Endothelial cell of umbilical vein (primary cell): Measurements from ENCODE around the gene DAPK2. TPM values are rescaled to one million over a fixed set of nuclear protein-coding genes. Genes with fewer than 3 reads are reported as not detected.

Experiments used
- BruUV-seq: library from RNA; stranded (reverse); fragments of 400-500 nt; replicated peaks from 2 replicates; lab custom pipeline; 2021; lab: Mats Ljungman, UMichigan
- CTCF ChIA-PET: fragments of 300-600, 350-600 bp; sonication (Branson Sonifier 250); formaldehyde crosslinking; loops from one replicate; lab custom pipeline; 2021; ENCODE audit warnings: antibody characterized with exemption, inconsistent platforms; lab: Charles Lee
- POLR2A ChIA-PET: fragments of 300-600, 350-600 bp; sonication (Branson Sonifier 250); formaldehyde crosslinking; loops from one replicate; lab custom pipeline; 2021; ENCODE audit warnings: antibody characterized with exemption, inconsistent platforms; lab: Charles Lee
- DNase-seq: peaks from one replicate; pipeline ENCODE4 v3.0.0-alpha.2; 2011; ENCODE audit warnings: low read depth, low spot score
- FAIRE-seq: peaks from 2 replicates; lab custom pipeline; 2011; peaks lifted over from hg19 to GRCh38; lab: Jason Lieb, UNC
- H2AFZ ChIP-seq: 2 replicates; pipeline ENCODE4 v1.6.0; 2012; ENCODE audit warnings: low read depth, low read length, control low read depth, inconsistent platforms
- H3K27ac ChIP-seq: 2 replicates; pipeline ENCODE4 v1.5.1; 2011; ENCODE audit warnings: low read depth, mild to moderate bottlenecking, control low read depth, low read length, moderate library complexity; ENCODE audit not compliant: insufficient read depth
- H3K27me3 ChIP-seq, 2 experiments: 2 replicates each; pipeline versions ENCODE4 v1.6.0 to v1.6.1; 2011; ENCODE audit warnings: low read length in 2 of 2, mixed read lengths in 1 of 2; ENCODE audit not compliant: control insufficient read depth in 2 of 2, insufficient read depth in 2 of 2
- H3K36me3 ChIP-seq, 2 experiments: 2 replicates in 1 of 2; 3 replicates in 1 of 2; pipeline ENCODE4 v1.5.1; 2011; ENCODE audit warnings: low read length in 2 of 2, mild to moderate bottlenecking in 1 of 2, moderate library complexity in 1 of 2; ENCODE audit not compliant: control insufficient read depth in 2 of 2, insufficient read depth in 2 of 2; ENCODE audit errors: extremely low read depth in 1 of 2
- H3K4me1 ChIP-seq: 3 replicates; pipeline ENCODE4 v1.5.1; 2011; ENCODE audit warnings: mild to moderate bottlenecking, low read length; ENCODE audit not compliant: control insufficient read depth, insufficient read depth; ENCODE audit errors: extremely low read depth
- H3K4me2 ChIP-seq: 2 replicates; pipeline ENCODE4 v1.6.1; 2011; ENCODE audit warnings: low read length, control low read depth, mixed read lengths; ENCODE audit not compliant: insufficient read depth
- H3K4me3 ChIP-seq, 3 experiments: fragments of 200-600 bp in 1 of 3; sonication (generic), shearing (Covaris generic) in 1 of 3; replicated peaks in 1 of 3; 2 replicates each; pipeline ENCODE4 v1.5.1; 2011 to 2016; ENCODE audit warnings: control low read depth in 3 of 3, low read length in 3 of 3, mild to moderate bottlenecking in 2 of 3, inconsistent platforms in 1 of 3, low read depth in 1 of 3, moderate library complexity in 1 of 3; ENCODE audit not compliant: insufficient read depth in 1 of 3
- H3K79me2 ChIP-seq: 2 replicates; pipeline ENCODE4 v1.6.0; 2012; ENCODE audit warnings: low read length, inconsistent platforms; ENCODE audit not compliant: control insufficient read depth, insufficient read depth
- H3K9ac ChIP-seq: replicated peaks from 2 replicates; pipeline ENCODE3; 2011; ENCODE audit warnings: low read length, control low read depth; ENCODE audit not compliant: insufficient read depth; ENCODE audit errors: extremely low read depth
- H3K9me1 ChIP-seq: replicated peaks from 3 replicates; pipeline ENCODE4 v1.6.0; 2011; ENCODE audit warnings: mild to moderate bottlenecking, low read length; ENCODE audit not compliant: control insufficient read depth, insufficient read depth; ENCODE audit errors: extremely low read depth
- H3K9me3 ChIP-seq: replicated peaks from 2 replicates; pipeline ENCODE4 v1.5.1; 2012; ENCODE audit warnings: low read length, inconsistent platforms; ENCODE audit not compliant: control insufficient read depth, insufficient read depth
- H4K20me1 ChIP-seq: replicated peaks from 2 replicates; pipeline ENCODE3; 2011; ENCODE audit warnings: mild to moderate bottlenecking, low read length; ENCODE audit not compliant: control insufficient read depth, insufficient read depth; ENCODE audit errors: extremely low read depth
- CTCF ChIP-seq, 2 donors: IDR thresholded peaks; 1 replicate in 1 of 2; 2 replicates in 1 of 2; pipeline ENCODE4 v1.5.1; 2011; ENCODE audit warnings: low read length in 2 of 2, mild to moderate bottlenecking in 2 of 2, moderate library complexity in 2 of 2, control low read depth in 1 of 2, inconsistent platforms in 1 of 2, low read depth in 1 of 2; ENCODE audit not compliant: insufficient read depth in 1 of 2; ENCODE audit errors: extremely low read depth in 1 of 2
- EZH2 ChIP-seq: IDR thresholded peaks from 2 replicates; pipeline ENCODE4 v1.6.1; 2012; ENCODE audit warnings: borderline replicate concordance, low read depth, mild to moderate bottlenecking, moderate library complexity, low read length, inconsistent platforms; ENCODE audit not compliant: severe bottlenecking
- FOS ChIP-seq: IDR thresholded peaks from 2 replicates; pipeline ENCODE4 v1.6.1; 2011; ENCODE audit warnings: mild to moderate bottlenecking, low read length, moderate library complexity, borderline replicate concordance; ENCODE audit not compliant: insufficient read depth
- GATA2 ChIP-seq: IDR thresholded peaks from 2 replicates; pipeline ENCODE4 v1.7.0; 2011; ENCODE audit warnings: low read depth, mild to moderate bottlenecking, moderate library complexity, mixed read lengths, low read length; ENCODE audit not compliant: insufficient read length, insufficient read depth
- JUN ChIP-seq: IDR thresholded peaks from 2 replicates; pipeline ENCODE4 v1.6.1; 2011; ENCODE audit warnings: borderline replicate concordance, low read depth; ENCODE audit not compliant: insufficient read length, insufficient read depth
- MYC ChIP-seq: IDR thresholded peaks from one replicate; pipeline ENCODE4 v1.6.1; 2011; ENCODE audit warnings: mild to moderate bottlenecking, low read depth, low read length
- POLR2A ChIP-seq: IDR thresholded peaks from 2 replicates; pipeline ENCODE4 v1.6.1; 2012; ENCODE audit warnings: low read depth, mild to moderate bottlenecking, control low read depth, low read length
- POLR2AphosphoS5 ChIP-seq: IDR thresholded peaks from 2 replicates; pipeline ENCODE4 v1.6.1; 2012; ENCODE audit warnings: low read depth, mild to moderate bottlenecking, control low read depth, low read length, moderate library complexity; ENCODE audit not compliant: insufficient read depth
- dilution Hi-C: fragments of 300-500 bp; cut with MboI; formaldehyde crosslinking; loops from one replicate; pipeline ENCODE4 v1.15.0; 2019; ENCODE audit warnings: low sequenced_read_pairs; ENCODE audit not compliant: extremely low pct_ligation_motif_present
- intact Hi-C: fragments of 100-400 bp; cut with micrococcal nuclease; formaldehyde crosslinking; loops from one replicate; pipeline ENCODE4 v1.10.0; 2022
- polyA plus RNA-seq, 4 experiments: library from polyadenylated mRNA; depleted of rRNA in 3 of 4; stranded (reverse) in 3 of 4; unstranded in 1 of 4; fragments of >200 nt; gene quantifications; 2 replicates each; pipeline versions ENCODE4 v1.2.1 to v1.2.3, GENCODE V29; 2011 to 2012; ENCODE audit warnings: missing spikeins in 1 of 4
- total RNA-seq: library from RNA; stranded (reverse); gene quantifications from 2 replicates; pipeline ENCODE4 v1.2.3, GENCODE V29; 2021

DAPK2 gene
- total and polyA plus RNA-seq, 2 donors (not counting 3 experiments of a cell fraction or from before 2014, with no cell fraction given) = 2.8 to 6.7 TPM

- ChIA-PET CTCF (interaction anchor here (0.8 to 2.0 kb wide), 3 partner anchors 10 to 66 kb away, joined by 3 to 12 read pairs (median 4); no protein-coding TSS in a partner anchor), POLR2A (no interaction called here)
- Histone ChIP-seq H3K79me2 (no peaks in the 10 kb centered on the region), H3K4me3 (no peak overlapping the region), H3K4me1 (peaks cover 7% of the 10 kb centered on the region), H3K9ac (no peak overlapping the region), H3K27me3 (no peaks in the 10 kb centered on the region), H3K9me3 (no peaks in the 10 kb centered on the region), H3K4me2 (no peak overlapping the region), H4K20me1 (no peaks in the 10 kb centered on the region), H3K9me1 (no peaks in the 10 kb centered on the region), H3K27ac (no peak overlapping the region), H2AFZ (no peak overlapping the region), H3K36me3 (no peaks in the 10 kb centered on the region)
- TF ChIP-seq POLR2AphosphoS5 = no peak
- no peak for TF ChIP-seq MYC
- no peak for TF ChIP-seq EZH2
- TF ChIP-seq POLR2A = no peak
- no peak for TF ChIP-seq JUN
- TF ChIP-seq FOS = no peak
- no peak for TF ChIP-seq CTCF (IDR thresholded peaks at IDR 0.05; ENCODE audit: extremely low read depth in 1 of 2, insufficient read depth in 1 of 2, low read depth in 1 of 2, low read length in 2 of 2)
- TF ChIP-seq GATA2 = no peak
- DNase-seq (no peak), FAIRE-seq (no peak)
- intact Hi-C loops = no loop called here
- dilution Hi-C loops = no loop called here
- no TSS peak for BruUV-seq
These were observed 128.5 kb downstream of the DAPK2 start for GRCh38 chr15:63917588-63918316.
